Measurements from ENCODE around the gene GMPR.

DNA sequence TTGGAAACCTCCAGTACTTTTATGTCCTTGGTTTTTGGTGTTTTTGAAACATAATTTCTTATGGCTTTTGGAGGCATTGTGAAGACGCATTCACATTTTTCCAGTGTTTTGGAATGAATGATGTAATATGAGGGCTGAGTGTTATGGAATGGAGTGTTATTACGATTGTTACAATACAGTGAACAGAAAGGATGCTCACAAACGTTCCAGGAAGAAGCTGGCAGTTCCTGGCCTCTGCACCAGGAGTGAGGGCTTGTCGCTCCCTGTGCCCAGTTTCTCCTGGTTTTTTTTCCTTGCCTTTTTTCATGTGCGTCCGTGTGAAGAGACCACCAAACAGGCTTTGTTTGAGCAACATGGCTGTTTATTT is 20.3 kb downstream of the GMPR start:
- no peak for TF ChIP-seq POLR2A (IDR thresholded peaks at IDR 0.05; ENCODE audit: low read depth, low read length)
- TF ChIP-seq POLR2AphosphoS5 (IDR thresholded peaks at IDR 0.05; ENCODE audit: low read depth, low read length): no peak
- TF ChIP-seq TAF1 (IDR thresholded peaks at IDR 0.05; ENCODE audit: borderline replicate concordance, low read depth, low read length): no peak

Measured in GM12892 (cell line).